ENCODE results near the gene TAAR1. TPM values are rescaled to one million over a fixed set of nuclear protein-coding genes. Genes with fewer than 3 reads are reported as not detected.

The TAAR1 gene
- total RNA-seq, 2 donors from 2014 or later, result not detected

DNA sequence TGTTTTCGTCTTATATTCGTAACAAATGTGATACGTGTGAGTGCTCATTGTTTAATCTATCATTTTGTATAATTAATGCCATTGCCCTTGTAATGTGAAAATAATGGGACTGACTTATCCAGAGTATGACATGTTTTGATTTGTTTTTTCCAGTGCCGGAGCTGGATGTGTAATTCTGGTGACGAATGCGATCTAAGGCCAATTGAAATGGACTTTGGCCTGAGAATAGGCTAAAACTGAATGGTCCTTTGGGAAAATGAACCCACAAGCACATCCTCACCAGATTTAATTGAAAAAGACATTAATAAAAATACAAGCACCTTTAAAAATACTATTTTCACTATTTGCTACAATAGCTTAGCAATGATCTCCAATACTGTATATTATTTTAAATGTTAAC is 62.8 kb downstream of the TAAR1 start:
- Histone ChIP-seq H3K27ac (no peak overlapping the region), H3K9me3 (no peaks in the 10 kb centered on the region), H3K27me3 (replicated peaks; ENCODE audit: insufficient read depth) (no peaks in the 10 kb centered on the region), H3K36me3 (no peaks in the 10 kb centered on the region), H3K4me1 (ENCODE audit: control insufficient read depth in 1 of 2, low read depth in 2 of 2) (no peaks in the 10 kb centered on the region), H3K4me3 (no peak overlapping the region)
- ATAC-seq (ENCODE audit: insufficient number of reproducible peaks, low FRiP score, low read depth) (no peak), DNase-seq (ENCODE audit: low spot score) (no peak)
- TF ChIP-seq CTCF (IDR thresholded peaks at IDR 0.05), result no peak

Other genes starting within 250 kb of the TAAR1 start
- gene STX7, start 146.1 kb downstream of the TAAR1 start, total RNA-seq, result 10 to 100 TPM; 46.2 to 64.0 TPM
- gene TAAR9, start 120.9 kb downstream of the TAAR1 start, total RNA-seq, result not detected
- not detected for gene TAAR8, start 106.5 kb downstream of the TAAR1 start, total RNA-seq
- not detected for gene TAAR6, start 88.9 kb downstream of the TAAR1 start, total RNA-seq
- gene TAAR5, start 69.4 kb downstream of the TAAR1 start, total RNA-seq, result not detected
- gene TAAR2, start 34.9 kb downstream of the TAAR1 start, total RNA-seq, result not detected
- gene VNN1, start 54.9 kb upstream of the TAAR1 start, total RNA-seq, result 1 to 10 TPM; 1.3 to 3.8 TPM
- gene VNN2, start 98.7 kb upstream of the TAAR1 start, total RNA-seq, result 1 to 10 TPM; 2.0 to 2.4 TPM
- 1 to 10 TPM; 3.9 to 6.1 TPM for gene SLC18B1, start 139.5 kb upstream of the TAAR1 start, total RNA-seq
- 100 to 1,000 TPM; 546 to 689 TPM for gene RPS12, start 155.4 kb upstream of the TAAR1 start, total RNA-seq

All from thoracic aorta (tissue), 2 donors.